ENCODE measurements around the gene FBXO21. TPM values are rescaled to one million over a fixed set of nuclear protein-coding genes. Genes with fewer than 3 reads are reported as not detected.

The FBXO21 gene
- total RNA-seq, 1 donor from 2014 or later, result 62.7 TPM

- DNase-seq (ENCODE audit: low spot score, unreplicated experiment), result no peak
- Mint-ChIP-seq H3K36me3 (ENCODE audit: insufficient read depth) (peaks cover 41% of the 10 kb centered on the region), H3K4me3 (ENCODE audit: low read depth) (no peak overlapping the region), H3K4me1 (ENCODE audit: low read depth) (peaks cover 9% of the 10 kb centered on the region), H3K27ac (no peak overlapping the region), H3K9me3 (ENCODE audit: low read depth) (no peaks in the 10 kb centered on the region), H3K27me3 (no peaks in the 10 kb centered on the region)
- TF ChIP-seq, protein P1, sequence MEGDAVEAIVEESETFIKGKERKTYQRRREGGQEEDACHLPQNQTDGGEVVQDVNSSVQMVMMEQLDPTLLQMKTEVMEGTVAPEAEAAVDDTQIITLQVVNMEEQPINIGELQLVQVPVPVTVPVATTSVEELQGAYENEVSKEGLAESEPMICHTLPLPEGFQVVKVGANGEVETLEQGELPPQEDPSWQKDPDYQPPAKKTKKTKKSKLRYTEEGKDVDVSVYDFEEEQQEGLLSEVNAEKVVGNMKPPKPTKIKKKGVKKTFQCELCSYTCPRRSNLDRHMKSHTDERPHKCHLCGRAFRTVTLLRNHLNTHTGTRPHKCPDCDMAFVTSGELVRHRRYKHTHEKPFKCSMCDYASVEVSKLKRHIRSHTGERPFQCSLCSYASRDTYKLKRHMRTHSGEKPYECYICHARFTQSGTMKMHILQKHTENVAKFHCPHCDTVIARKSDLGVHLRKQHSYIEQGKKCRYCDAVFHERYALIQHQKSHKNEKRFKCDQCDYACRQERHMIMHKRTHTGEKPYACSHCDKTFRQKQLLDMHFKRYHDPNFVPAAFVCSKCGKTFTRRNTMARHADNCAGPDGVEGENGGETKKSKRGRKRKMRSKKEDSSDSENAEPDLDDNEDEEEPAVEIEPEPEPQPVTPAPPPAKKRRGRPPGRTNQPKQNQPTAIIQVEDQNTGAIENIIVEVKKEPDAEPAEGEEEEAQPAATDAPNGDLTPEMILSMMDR (IDR thresholded peaks at IDR 0.05; ENCODE audit: unreplicated experiment), result no peak
These were observed 20.7 kb downstream of the FBXO21 start for GRCh38 chr12:117169548-117169947.

GRCh38 chr12:117168976-117169375 lies 21.3 kb downstream of the FBXO21 start:
- H3K36me3 Mint-ChIP-seq (ENCODE audit: insufficient read depth), result peaks cover 37% of the 10 kb centered on the region
- no peak for DNase-seq (ENCODE audit: low spot score, unreplicated experiment)
- peaks cover 9% of the 10 kb centered on the region for H3K4me1 Mint-ChIP-seq (ENCODE audit: low read depth)
- H3K4me3 Mint-ChIP-seq (ENCODE audit: low read depth), result no peak overlapping the region
- H3K27me3 Mint-ChIP-seq, result no peaks in the 10 kb centered on the region
- no peaks in the 10 kb centered on the region for H3K9me3 Mint-ChIP-seq (ENCODE audit: low read depth)
- TF ChIP-seq, protein P1 (IDR thresholded peaks at IDR 0.05; ENCODE audit: unreplicated experiment), result no peak
- H3K27ac Mint-ChIP-seq, result no peak overlapping the region

GRCh38 chr12:117167769-117168168 lies 22.5 kb downstream of the FBXO21 start:
- H3K4me3 Mint-ChIP-seq (ENCODE audit: low read depth), result no peak overlapping the region
- TF ChIP-seq, protein P1 (IDR thresholded peaks at IDR 0.05; ENCODE audit: unreplicated experiment), result no peak
- H3K9me3 Mint-ChIP-seq (ENCODE audit: low read depth), result no peaks in the 10 kb centered on the region
- H3K4me1 Mint-ChIP-seq (ENCODE audit: low read depth), result peaks cover 9% of the 10 kb centered on the region
- peak overlapping the region; percentile 10 for H3K27ac Mint-ChIP-seq
- no peaks in the 10 kb centered on the region for H3K27me3 Mint-ChIP-seq
- peaks cover 37% of the 10 kb centered on the region for H3K36me3 Mint-ChIP-seq (ENCODE audit: insufficient read depth)
- DNase-seq (ENCODE audit: low spot score, unreplicated experiment), result no peak

DNA sequence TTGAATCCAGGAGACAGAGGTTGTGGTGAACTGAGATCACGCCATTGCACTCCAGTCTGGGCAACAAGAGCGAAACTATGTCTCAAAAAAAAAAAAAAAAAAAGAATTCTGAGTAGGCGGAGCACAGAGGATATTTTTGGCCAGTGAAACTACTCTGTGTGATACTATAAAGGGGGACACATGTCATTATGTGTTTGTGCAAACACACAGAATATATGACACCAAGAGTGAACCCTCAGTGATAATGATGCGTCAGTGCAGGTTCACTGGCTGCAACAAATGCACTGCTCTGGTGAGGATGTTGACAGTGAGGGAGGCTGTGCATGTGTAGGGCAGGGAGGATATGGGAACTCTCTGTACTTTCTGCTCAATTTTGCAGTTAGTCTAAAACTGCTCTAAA lies 24.2 kb downstream of the FBXO21 start:
- Mint-ChIP-seq H3K4me3 (ENCODE audit: low read depth) (no peak overlapping the region), H3K27ac (no peak overlapping the region), H3K9me3 (ENCODE audit: low read depth) (no peaks in the 10 kb centered on the region), H3K36me3 (ENCODE audit: insufficient read depth) (peaks cover 35% of the 10 kb centered on the region), H3K27me3 (no peaks in the 10 kb centered on the region), H3K4me1 (ENCODE audit: low read depth) (no peaks in the 10 kb centered on the region)
- DNase-seq (ENCODE audit: low spot score, unreplicated experiment), result no peak
- TF ChIP-seq, protein P1 (IDR thresholded peaks at IDR 0.05; ENCODE audit: unreplicated experiment), result no peak

GRCh38 chr12:117165342-117165741 lies 24.9 kb downstream of the FBXO21 start:
- Mint-ChIP-seq H3K27me3 (no peaks in the 10 kb centered on the region), H3K4me3 (ENCODE audit: low read depth) (no peak overlapping the region), H3K27ac (no peak overlapping the region), H3K36me3 (ENCODE audit: insufficient read depth) (peaks cover 33% of the 10 kb centered on the region), H3K4me1 (ENCODE audit: low read depth) (no peaks in the 10 kb centered on the region), H3K9me3 (ENCODE audit: low read depth) (no peaks in the 10 kb centered on the region)
- DNase-seq (ENCODE audit: low spot score, unreplicated experiment), result no peak
- TF ChIP-seq, protein P1 (IDR thresholded peaks at IDR 0.05; ENCODE audit: unreplicated experiment), result no peak

All from progenitor cell of endocrine pancreas (in vitro differentiated cells).